GM12872 (cell line): ENCODE data around the gene ZNF487.

Experiments used
- TF ChIP-seq, protein P1 (sequence below): IDR thresholded peaks from 3 replicates; pipeline ENCODE4 v1.5.1; 2011; ENCODE audit warnings: low read depth, mild to moderate bottlenecking, low read length, moderate library complexity; ENCODE audit not compliant: insufficient read depth

The ZNF487 gene

GRCh38 chr10:43399320-43400310 is 37.3 kb upstream of the ZNF487 start:
- TF ChIP-seq, protein P1, sequence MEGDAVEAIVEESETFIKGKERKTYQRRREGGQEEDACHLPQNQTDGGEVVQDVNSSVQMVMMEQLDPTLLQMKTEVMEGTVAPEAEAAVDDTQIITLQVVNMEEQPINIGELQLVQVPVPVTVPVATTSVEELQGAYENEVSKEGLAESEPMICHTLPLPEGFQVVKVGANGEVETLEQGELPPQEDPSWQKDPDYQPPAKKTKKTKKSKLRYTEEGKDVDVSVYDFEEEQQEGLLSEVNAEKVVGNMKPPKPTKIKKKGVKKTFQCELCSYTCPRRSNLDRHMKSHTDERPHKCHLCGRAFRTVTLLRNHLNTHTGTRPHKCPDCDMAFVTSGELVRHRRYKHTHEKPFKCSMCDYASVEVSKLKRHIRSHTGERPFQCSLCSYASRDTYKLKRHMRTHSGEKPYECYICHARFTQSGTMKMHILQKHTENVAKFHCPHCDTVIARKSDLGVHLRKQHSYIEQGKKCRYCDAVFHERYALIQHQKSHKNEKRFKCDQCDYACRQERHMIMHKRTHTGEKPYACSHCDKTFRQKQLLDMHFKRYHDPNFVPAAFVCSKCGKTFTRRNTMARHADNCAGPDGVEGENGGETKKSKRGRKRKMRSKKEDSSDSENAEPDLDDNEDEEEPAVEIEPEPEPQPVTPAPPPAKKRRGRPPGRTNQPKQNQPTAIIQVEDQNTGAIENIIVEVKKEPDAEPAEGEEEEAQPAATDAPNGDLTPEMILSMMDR = no peak

DNA sequence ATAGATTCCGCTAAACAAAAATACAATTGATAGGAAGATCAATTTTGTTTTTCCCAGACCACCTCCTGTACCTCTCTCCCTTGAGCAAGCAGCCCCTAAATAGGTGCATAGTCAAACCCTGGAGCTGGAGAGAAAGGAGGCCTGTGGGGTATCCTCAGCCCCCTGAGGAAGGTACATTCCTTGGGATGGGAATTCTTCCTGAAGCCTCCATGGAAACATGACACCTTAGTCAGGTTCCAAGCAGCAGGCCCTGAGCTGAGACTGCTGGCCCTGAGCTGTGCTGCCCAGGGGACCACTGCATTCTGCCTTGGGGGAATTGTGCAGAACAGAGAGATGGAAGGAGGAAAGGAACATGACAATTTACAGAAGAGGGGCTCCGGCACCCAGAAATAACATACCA is 35.3 kb upstream of the ZNF487 start:
- TF ChIP-seq, protein P1 = no peak

DNA sequence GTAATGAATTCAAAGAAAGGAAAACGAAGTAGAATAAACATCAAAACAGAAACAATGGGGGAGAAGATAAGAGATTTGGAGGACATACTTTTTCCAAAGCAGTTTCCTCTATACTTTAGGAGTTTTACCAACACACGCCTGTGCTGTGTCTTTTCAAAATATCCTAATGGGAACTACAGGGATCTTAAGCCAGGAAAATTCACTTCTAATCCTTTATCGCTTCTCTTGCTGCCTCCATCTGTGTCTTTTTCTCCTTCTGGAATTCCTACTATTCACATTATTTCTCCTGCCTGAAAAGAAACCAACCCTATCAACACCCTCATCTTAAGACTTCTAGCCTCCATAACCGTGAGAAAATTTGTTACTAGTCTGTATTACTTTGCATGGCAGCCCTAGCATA is 34.7 kb upstream of the ZNF487 start:
- TF ChIP-seq, protein P1 = no peak

- TF ChIP-seq, protein P1 = no peak
These were observed 33.9 kb upstream of the ZNF487 start for GRCh38 chr10:43402880-43403452.

DNA sequence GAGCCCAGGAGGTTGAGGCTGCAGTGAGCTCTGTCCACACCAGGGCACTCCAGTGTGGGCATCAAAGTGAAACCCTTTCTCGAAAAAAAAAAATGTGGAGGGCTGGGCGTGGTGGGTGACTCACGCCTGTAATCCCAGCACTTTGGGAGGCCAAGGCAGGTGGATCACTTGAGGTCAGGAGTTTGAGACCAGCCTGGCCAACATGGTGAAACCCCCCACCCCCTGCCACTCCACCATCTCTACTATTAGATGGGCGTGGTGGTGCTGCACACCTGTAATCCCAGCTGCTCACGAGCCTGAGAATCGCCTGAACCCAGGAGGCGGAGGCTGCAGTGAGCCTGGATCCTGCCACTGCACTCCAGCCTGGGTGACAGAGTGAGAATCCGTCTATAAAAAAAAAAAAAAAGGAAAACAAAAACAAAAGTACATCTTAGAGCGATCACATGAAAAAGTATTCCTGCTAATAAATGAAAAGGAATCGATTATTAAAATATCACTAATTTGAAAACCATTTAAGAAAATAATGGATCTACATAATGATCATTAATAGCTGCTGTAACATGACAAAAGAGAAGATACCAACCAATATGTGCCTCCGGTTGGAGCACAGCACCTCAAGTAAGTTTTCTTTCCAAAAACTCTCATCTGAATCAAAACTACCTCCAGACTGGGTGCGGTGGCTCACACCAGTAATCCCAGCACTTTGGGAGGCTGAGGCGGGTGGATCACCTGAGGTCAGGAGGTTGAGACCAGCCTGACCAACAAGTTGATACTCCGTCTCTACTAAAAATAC is 32.8 kb upstream of the ZNF487 start:
- TF ChIP-seq, protein P1 = no peak

GRCh38 chr10:43404704-43405084 is 32.2 kb upstream of the ZNF487 start:
- TF ChIP-seq, protein P1 = no peak

- TF ChIP-seq, protein P1 = no peak
These were observed 29.7 kb upstream of the ZNF487 start for GRCh38 chr10:43407148-43407575.
